PC-3 (cell line): ENCODE data around the gene PYGO2.

ENCODE experiments used
- CTCF ChIP-seq: fragments of 300-600 bp; sonication (generic); conservative IDR thresholded peaks from 2 replicates; pipeline ENCODE4 v1.5.1; 2017; ENCODE audit warnings: antibody characterized with exemption, low read depth, mild to moderate bottlenecking, low read length
- EZH2 ChIP-seq: fragments of 300-600 bp; sonication (generic); IDR thresholded peaks from one replicate; pipeline ENCODE4 v1.6.1; 2017; ENCODE audit warnings: antibody characterized with exemption, mild to moderate bottlenecking, low read length; ENCODE audit not compliant: unreplicated experiment

- TF ChIP-seq CTCF (no peak), EZH2 (no peak)
Measured at GRCh38 chr1:154938604-154939399, 22.8 kb downstream of the PYGO2 start.
